ENCODE measurements around the gene HIC1. TPM values are rescaled to one million over a fixed set of nuclear protein-coding genes. Genes with fewer than 3 reads are reported as not detected.

Gene HIC1
- total RNA-seq, 1 experiment from 2014 or later, result not detected

- in situ Hi-C loops (cut with HindIII; ENCODE audit: low pct_unique_long_range_greater_than_20kb, low sequenced_read_pairs), result no loop called here
- no peak for DNase-seq (ENCODE audit: low read depth)
Observed at GRCh38 chr17:2108170-2108569, 53.3 kb downstream of the HIC1 start.

GRCh38 chr17:2110436-2110835 is 55.5 kb downstream of the HIC1 start:
- in situ Hi-C loops (cut with HindIII; ENCODE audit: low pct_unique_long_range_greater_than_20kb, low sequenced_read_pairs), result no loop called here
- no peak for DNase-seq (ENCODE audit: low read depth)

DNA sequence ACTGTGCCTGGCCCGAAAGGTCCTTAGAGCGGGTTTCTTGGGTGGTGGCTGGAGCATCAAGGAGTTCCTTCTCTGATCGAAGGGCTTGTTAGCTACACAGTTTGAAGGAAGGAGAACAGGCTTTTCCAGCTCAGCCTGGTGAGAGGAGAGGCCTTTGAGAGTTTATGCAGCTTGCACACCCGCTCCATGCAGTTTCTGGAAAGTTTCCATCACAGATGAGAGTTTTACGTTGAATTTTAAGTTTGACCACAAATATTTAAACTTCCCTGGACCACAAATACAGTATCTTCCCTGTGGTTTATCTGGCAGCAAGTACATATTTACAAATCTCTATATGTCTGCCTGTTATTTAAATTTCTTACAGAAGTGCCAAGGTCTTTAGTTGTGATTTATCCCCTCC is 56.8 kb downstream of the HIC1 start:
- no peak for DNase-seq (ENCODE audit: low read depth)
- in situ Hi-C loops (cut with HindIII; ENCODE audit: low pct_unique_long_range_greater_than_20kb, low sequenced_read_pairs), result no loop called here

Other genes starting within 250 kb of the HIC1 start
- gene SMYD4, start 225.2 kb upstream of the HIC1 start, total RNA-seq (2014; rRNA removed; shearing (Covaris generic); ENCODE audit: low replicate concordance), result 4.7 and 18.3 TPM in 2 replicates
- 62.7 and 68.7 TPM in 2 replicates for gene RPA1, start 225.1 kb upstream of the HIC1 start, total RNA-seq (2014; rRNA removed; shearing (Covaris generic); ENCODE audit: low replicate concordance)
- 8.1 and 12.2 TPM in 2 replicates for gene RTN4RL1, start 29.8 kb upstream of the HIC1 start, total RNA-seq (2014; rRNA removed; shearing (Covaris generic); ENCODE audit: low replicate concordance)
- 11.1 and 20.5 TPM in 2 replicates for gene DPH1, start 24.9 kb upstream of the HIC1 start, total RNA-seq (2014; rRNA removed; shearing (Covaris generic); ENCODE audit: low replicate concordance)
- 39.9 and 53.1 TPM in 2 replicates for gene OVCA2, start 13.1 kb upstream of the HIC1 start, total RNA-seq (2014; rRNA removed; shearing (Covaris generic); ENCODE audit: low replicate concordance)
- gene SMG6, start 248.7 kb downstream of the HIC1 start, total RNA-seq (2014; rRNA removed; shearing (Covaris generic); ENCODE audit: low replicate concordance), result 5.8 and 20.3 TPM in 2 replicates
- 7.8 and 28.3 TPM in 2 replicates for gene SRR, start 248.8 kb downstream of the HIC1 start, total RNA-seq (2014; rRNA removed; shearing (Covaris generic); ENCODE audit: low replicate concordance)